Raji (cell line): ENCODE data around the gene RALBP1.

Experiments used
- POLR2A ChIP-seq: IDR thresholded peaks from 2 replicates; pipeline ENCODE4 v1.6.1; 2011; ENCODE audit warnings: low read depth, low read length, control low read depth; ENCODE audit not compliant: insufficient read depth

Gene RALBP1

GRCh38 chr18:9474983-9475642, at the start of gene RALBP1:
Gene RALBP1 (plus strand): TSS chr18:9475513. CDS start chr18:9513046, 37,533 bp downstream.
- peak; percentile 91 for TF ChIP-seq POLR2A

- TF ChIP-seq POLR2A = no peak
Measured at GRCh38 chr18:9426753-9427152, 48.6 kb upstream of the RALBP1 start.

- no peak for TF ChIP-seq POLR2A
Measured at GRCh38 chr18:9428301-9428706, 47.0 kb upstream of the RALBP1 start.

GRCh38 chr18:9428862-9429661, 46.3 kb upstream of the RALBP1 start:
- no peak for TF ChIP-seq POLR2A

GRCh38 chr18:9429662-9429993, 45.7 kb upstream of the RALBP1 start:
- TF ChIP-seq POLR2A = no peak

- no peak for TF ChIP-seq POLR2A
Measured at GRCh38 chr18:9431296-9431695, 44.0 kb upstream of the RALBP1 start.

GRCh38 chr18:9433671-9434121, 41.6 kb upstream of the RALBP1 start:
- TF ChIP-seq POLR2A = no peak

GRCh38 chr18:9434122-9434701, 41.1 kb upstream of the RALBP1 start:
- no peak for TF ChIP-seq POLR2A

GRCh38 chr18:9435041-9435440, 40.3 kb upstream of the RALBP1 start:
- TF ChIP-seq POLR2A = no peak

- no peak for TF ChIP-seq POLR2A
Measured at GRCh38 chr18:9436206-9436929, 38.9 kb upstream of the RALBP1 start.

GRCh38 chr18:9437021-9437437, 38.3 kb upstream of the RALBP1 start:
- no peak for TF ChIP-seq POLR2A

GRCh38 chr18:9437672-9438071, 37.6 kb upstream of the RALBP1 start:
- TF ChIP-seq POLR2A = no peak

GRCh38 chr18:9441061-9441460, 34.3 kb upstream of the RALBP1 start:
- no peak for TF ChIP-seq POLR2A

- TF ChIP-seq POLR2A = no peak
Measured at GRCh38 chr18:9444549-9444948, 30.8 kb upstream of the RALBP1 start.

GRCh38 chr18:9446839-9447238, 28.5 kb upstream of the RALBP1 start:
- no peak for TF ChIP-seq POLR2A
